C4-2B (cell line): ENCODE data around the gene RAB5B.

Source experiments
- ZFX ChIP-seq: fragments of 450-650 bp; IDR thresholded peaks from 2 replicates; pipeline ENCODE4 v1.6.1; 2017
- TF ChIP-seq, protein P1 (sequence below): fragments of 450-650 bp; conservative IDR thresholded peaks from 2 replicates; pipeline ENCODE4 v1.5.1; 2017; ENCODE audit warnings: mild to moderate bottlenecking

DNA sequence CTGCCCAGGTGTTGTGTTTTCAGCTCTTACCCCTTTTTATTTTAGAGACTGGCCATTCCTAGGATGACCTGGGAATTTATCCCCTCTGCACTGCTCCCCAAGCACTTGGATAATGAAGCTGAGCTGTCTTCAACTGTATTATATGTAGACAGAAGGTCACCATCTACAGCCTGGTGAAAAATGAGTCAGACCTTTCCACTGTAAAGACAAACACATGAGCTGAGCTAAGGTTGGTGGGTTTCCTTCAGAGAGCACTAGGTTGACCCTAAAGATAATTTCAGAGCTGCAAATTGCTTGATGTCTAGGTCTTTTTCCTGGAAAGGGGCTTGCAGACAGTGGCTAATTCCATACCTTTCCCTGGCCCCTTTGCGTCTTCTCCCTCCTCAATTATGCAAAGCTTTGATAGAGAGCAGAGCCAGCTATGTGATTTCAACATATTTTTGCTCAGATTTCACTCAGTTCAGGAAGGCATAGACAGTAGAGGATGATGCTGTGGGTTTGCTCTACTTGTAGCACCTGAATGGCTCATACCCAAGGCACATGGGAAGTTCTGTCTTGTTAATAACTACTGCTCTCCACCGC is 37.7 kb downstream of the RAB5B start:
- TF ChIP-seq, protein P1, sequence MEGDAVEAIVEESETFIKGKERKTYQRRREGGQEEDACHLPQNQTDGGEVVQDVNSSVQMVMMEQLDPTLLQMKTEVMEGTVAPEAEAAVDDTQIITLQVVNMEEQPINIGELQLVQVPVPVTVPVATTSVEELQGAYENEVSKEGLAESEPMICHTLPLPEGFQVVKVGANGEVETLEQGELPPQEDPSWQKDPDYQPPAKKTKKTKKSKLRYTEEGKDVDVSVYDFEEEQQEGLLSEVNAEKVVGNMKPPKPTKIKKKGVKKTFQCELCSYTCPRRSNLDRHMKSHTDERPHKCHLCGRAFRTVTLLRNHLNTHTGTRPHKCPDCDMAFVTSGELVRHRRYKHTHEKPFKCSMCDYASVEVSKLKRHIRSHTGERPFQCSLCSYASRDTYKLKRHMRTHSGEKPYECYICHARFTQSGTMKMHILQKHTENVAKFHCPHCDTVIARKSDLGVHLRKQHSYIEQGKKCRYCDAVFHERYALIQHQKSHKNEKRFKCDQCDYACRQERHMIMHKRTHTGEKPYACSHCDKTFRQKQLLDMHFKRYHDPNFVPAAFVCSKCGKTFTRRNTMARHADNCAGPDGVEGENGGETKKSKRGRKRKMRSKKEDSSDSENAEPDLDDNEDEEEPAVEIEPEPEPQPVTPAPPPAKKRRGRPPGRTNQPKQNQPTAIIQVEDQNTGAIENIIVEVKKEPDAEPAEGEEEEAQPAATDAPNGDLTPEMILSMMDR = no peak
- no peak for TF ChIP-seq ZFX
